NB4 (cell line): ENCODE measurements around the gene MADCAM1.

ENCODE experiments used
- CTCF ChIP-seq: IDR thresholded peaks from one replicate; pipeline ENCODE4 v1.5.1; 2012; ENCODE audit warnings: low read depth, low read length
- POLR2A ChIP-seq: IDR thresholded peaks from 2 replicates; pipeline ENCODE4 v1.6.1; 2011; ENCODE audit warnings: mild to moderate bottlenecking; ENCODE audit not compliant: insufficient read length; ENCODE audit errors: extremely low read depth

GRCh38 chr19:533364-534058 is 37.2 kb downstream of the MADCAM1 start:
- TF ChIP-seq CTCF, result no peak
- no peak for TF ChIP-seq POLR2A
